ENCODE measurements around the gene PRKCA. TPM values are rescaled to one million over a fixed set of nuclear protein-coding genes. Genes with fewer than 3 reads are reported as not detected.

The PRKCA gene
- total and polyA plus RNA-seq, 2 donors (not counting 3 experiments of a cell fraction or from before 2014, with no cell fraction given), result 7.5 to 34.2 TPM

DNA sequence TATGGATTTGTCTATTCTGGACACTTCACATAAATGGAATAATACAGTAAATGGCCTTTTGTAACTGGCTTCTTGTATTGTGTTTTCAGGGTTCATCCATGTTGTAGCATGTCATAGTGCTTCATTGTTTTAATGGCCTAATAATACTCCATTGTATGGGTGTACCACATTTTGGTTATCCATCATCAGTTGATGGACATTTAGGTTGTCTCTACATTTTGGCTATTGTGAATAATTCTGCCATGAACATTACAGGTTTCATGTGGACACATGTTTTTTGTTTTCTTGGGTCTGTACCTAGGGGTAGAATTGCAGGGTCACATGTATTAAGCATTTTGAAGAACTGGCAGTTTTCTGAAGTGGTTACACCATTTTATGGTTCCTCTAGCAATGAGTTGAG lies 309.0 kb downstream of the PRKCA start:
- peaks cover 5% of the 10 kb centered on the region for H3K4me1 ChIP-seq (ENCODE audit: control insufficient read depth, extremely low read depth, insufficient read depth, low read length)
- no TSS peak for BruUV-seq (replicated peaks)
- no peak overlapping the region for H3K4me2 ChIP-seq (ENCODE audit: insufficient read depth, low read length)
- CTCF ChIA-PET, result no interaction called here
- dilution Hi-C loops (cut with MboI; ENCODE audit: extremely low pct_ligation_motif_present, low sequenced_read_pairs), result no loop called here
- H2AFZ ChIP-seq (ENCODE audit: low read depth, low read length), result no peak overlapping the region
- no peak for TF ChIP-seq MAX (IDR thresholded peaks at IDR 0.05; ENCODE audit: insufficient read depth, insufficient read length)
- TF ChIP-seq GATA2 (IDR thresholded peaks at IDR 0.05; ENCODE audit: insufficient read depth, insufficient read length, low read depth, low read length), result no peak
- no peak for TF ChIP-seq FOS (IDR thresholded peaks at IDR 0.05; ENCODE audit: borderline replicate concordance, insufficient read depth, low read length)
- TF ChIP-seq POLR2A (IDR thresholded peaks at IDR 0.05; ENCODE audit: low read depth, low read length), result no peak
- TF ChIP-seq, protein P1, sequence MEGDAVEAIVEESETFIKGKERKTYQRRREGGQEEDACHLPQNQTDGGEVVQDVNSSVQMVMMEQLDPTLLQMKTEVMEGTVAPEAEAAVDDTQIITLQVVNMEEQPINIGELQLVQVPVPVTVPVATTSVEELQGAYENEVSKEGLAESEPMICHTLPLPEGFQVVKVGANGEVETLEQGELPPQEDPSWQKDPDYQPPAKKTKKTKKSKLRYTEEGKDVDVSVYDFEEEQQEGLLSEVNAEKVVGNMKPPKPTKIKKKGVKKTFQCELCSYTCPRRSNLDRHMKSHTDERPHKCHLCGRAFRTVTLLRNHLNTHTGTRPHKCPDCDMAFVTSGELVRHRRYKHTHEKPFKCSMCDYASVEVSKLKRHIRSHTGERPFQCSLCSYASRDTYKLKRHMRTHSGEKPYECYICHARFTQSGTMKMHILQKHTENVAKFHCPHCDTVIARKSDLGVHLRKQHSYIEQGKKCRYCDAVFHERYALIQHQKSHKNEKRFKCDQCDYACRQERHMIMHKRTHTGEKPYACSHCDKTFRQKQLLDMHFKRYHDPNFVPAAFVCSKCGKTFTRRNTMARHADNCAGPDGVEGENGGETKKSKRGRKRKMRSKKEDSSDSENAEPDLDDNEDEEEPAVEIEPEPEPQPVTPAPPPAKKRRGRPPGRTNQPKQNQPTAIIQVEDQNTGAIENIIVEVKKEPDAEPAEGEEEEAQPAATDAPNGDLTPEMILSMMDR (IDR thresholded peaks at IDR 0.05; ENCODE audit: extremely low read depth in 1 of 2, insufficient read depth in 1 of 2, low read depth in 1 of 2, low read length in 2 of 2), result no peak
- TF ChIP-seq POLR2AphosphoS5 (IDR thresholded peaks at IDR 0.05; ENCODE audit: insufficient read depth, low read depth, low read length), result no peak
- no peak for TF ChIP-seq MYC (IDR thresholded peaks at IDR 0.05; ENCODE audit: low read depth, low read length)
- TF ChIP-seq JUN (IDR thresholded peaks at IDR 0.05; ENCODE audit: borderline replicate concordance, insufficient read depth, insufficient read length, low read depth), result no peak
- TF ChIP-seq EZH2 (IDR thresholded peaks at IDR 0.05; ENCODE audit: borderline replicate concordance, low read depth, low read length, severe bottlenecking), result no peak
- no peak overlapping the region for H3K9ac ChIP-seq (replicated peaks; ENCODE audit: extremely low read depth, insufficient read depth, low read length)
- no peaks in the 10 kb centered on the region for H3K79me2 ChIP-seq (ENCODE audit: control insufficient read depth, insufficient read depth, low read length)
- H3K27ac ChIP-seq (ENCODE audit: insufficient read depth, low read depth, low read length), result no peak overlapping the region
- no peaks in the 10 kb centered on the region for H3K9me3 ChIP-seq (replicated peaks; ENCODE audit: control insufficient read depth, insufficient read depth, low read length)
- H3K36me3 ChIP-seq (ENCODE audit: control insufficient read depth in 2 of 2, extremely low read depth in 1 of 2, insufficient read depth in 2 of 2, low read length in 2 of 2), result no peaks in the 10 kb centered on the region
- no peak for DNase-seq (ENCODE audit: low read depth, low spot score)
- no peaks in the 10 kb centered on the region for H3K9me1 ChIP-seq (replicated peaks; ENCODE audit: control insufficient read depth, extremely low read depth, insufficient read depth, low read length)
- H3K27me3 ChIP-seq (ENCODE audit: control insufficient read depth in 2 of 2, insufficient read depth in 2 of 2, low read length in 2 of 2), result no peaks in the 10 kb centered on the region
- intact Hi-C loops (cut with micrococcal nuclease), result no loop called here
- no peaks in the 10 kb centered on the region for H4K20me1 ChIP-seq (replicated peaks; ENCODE audit: control insufficient read depth, extremely low read depth, insufficient read depth, low read length)
- no peak for FAIRE-seq
- no peak overlapping the region for H3K4me3 ChIP-seq (replicated peaks in 1 of 3; ENCODE audit: insufficient read depth in 1 of 3, low read depth in 1 of 3, low read length in 3 of 3)
- POLR2A ChIA-PET, result no interaction called here

All from endothelial cell of umbilical vein (primary cell).